Measurements from ENCODE around the gene KCNJ6. TPM values are rescaled to one million over a fixed set of nuclear protein-coding genes. Genes with fewer than 3 reads are reported as not detected.

Gene KCNJ6
- total RNA-seq, 4 donors from 2014 or later = not detected

DNA sequence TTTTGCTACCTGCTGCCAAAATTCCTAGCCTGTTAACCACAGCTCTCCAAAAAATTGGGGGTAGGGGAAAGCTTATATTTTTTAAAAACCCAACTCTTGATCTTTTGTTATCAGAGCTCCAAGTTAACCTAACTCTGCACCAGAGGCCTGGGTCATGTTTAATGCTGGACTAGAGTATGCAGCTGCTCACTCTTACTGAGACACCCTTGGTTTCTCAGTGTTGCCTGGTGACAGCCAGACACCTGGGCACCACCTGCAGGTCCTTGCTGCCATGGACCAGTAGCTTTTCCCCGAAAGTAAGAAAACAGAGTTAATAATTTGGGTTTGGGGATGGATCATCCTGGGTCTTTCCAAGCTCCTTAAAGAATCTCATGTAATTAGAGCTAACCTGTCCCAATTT, 30.1 kb downstream of the KCNJ6 start:
- Histone ChIP-seq H3K36me3 (no peaks in the 10 kb centered on the region), H3K27me3 (no peaks in the 10 kb centered on the region), H3K4me1 (no peaks in the 10 kb centered on the region), H3K4me3 (no peak overlapping the region), H3K9me3 (no peaks in the 10 kb centered on the region), H3K27ac (no peak overlapping the region)
- intact Hi-C loops (cut with DNase I; ENCODE audit: low total_unique reads) = no loop called here
- DNase-seq (no peak), ATAC-seq (no peak)
- no peak for TF ChIP-seq POLR2A (IDR thresholded peaks at IDR 0.05)
- in situ Hi-C loops (cut with MboI; ENCODE audit: low sequenced_read_pairs in 4 of 4) = no loop called here

- no peak for TF ChIP-seq POLR2A (IDR thresholded peaks at IDR 0.05)
- TF ChIP-seq, protein P1, sequence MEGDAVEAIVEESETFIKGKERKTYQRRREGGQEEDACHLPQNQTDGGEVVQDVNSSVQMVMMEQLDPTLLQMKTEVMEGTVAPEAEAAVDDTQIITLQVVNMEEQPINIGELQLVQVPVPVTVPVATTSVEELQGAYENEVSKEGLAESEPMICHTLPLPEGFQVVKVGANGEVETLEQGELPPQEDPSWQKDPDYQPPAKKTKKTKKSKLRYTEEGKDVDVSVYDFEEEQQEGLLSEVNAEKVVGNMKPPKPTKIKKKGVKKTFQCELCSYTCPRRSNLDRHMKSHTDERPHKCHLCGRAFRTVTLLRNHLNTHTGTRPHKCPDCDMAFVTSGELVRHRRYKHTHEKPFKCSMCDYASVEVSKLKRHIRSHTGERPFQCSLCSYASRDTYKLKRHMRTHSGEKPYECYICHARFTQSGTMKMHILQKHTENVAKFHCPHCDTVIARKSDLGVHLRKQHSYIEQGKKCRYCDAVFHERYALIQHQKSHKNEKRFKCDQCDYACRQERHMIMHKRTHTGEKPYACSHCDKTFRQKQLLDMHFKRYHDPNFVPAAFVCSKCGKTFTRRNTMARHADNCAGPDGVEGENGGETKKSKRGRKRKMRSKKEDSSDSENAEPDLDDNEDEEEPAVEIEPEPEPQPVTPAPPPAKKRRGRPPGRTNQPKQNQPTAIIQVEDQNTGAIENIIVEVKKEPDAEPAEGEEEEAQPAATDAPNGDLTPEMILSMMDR (IDR thresholded peaks at IDR 0.05 in 4 of 5, conservative IDR thresholded peaks at IDR 0.05 in 1 of 5) = no peak
- Histone ChIP-seq H3K36me3 (no peaks in the 10 kb centered on the region), H3K4me3 (no peak overlapping the region), H3K27me3 (no peaks in the 10 kb centered on the region), H3K4me1 (no peaks in the 10 kb centered on the region), H3K27ac (no peak overlapping the region), H3K9me3 (no peaks in the 10 kb centered on the region)
- no peak for DNase-seq
- intact Hi-C loops (cut with DNase I; ENCODE audit: low total_unique reads) (no loop called here), in situ Hi-C loops (cut with MboI; ENCODE audit: low sequenced_read_pairs in 4 of 4) (no loop called here)
- ATAC-seq = no peak
Observed at GRCh38 chr21:37878946-37879660, 37.2 kb downstream of the KCNJ6 start.

- H3K4me1 ChIP-seq = no peaks in the 10 kb centered on the region
- H3K27me3 ChIP-seq = peaks cover 0 to 4% (median 0%) of the 10 kb centered on the region in 3 donors
- H3K36me3 ChIP-seq = no peaks in the 10 kb centered on the region
- DNase-seq (no peak), ATAC-seq (no peak)
- intact Hi-C loops (cut with DNase I; ENCODE audit: low total_unique reads) = no loop called here
- H3K9me3 ChIP-seq = no peaks in the 10 kb centered on the region
- no peak overlapping the region for H3K27ac ChIP-seq
- in situ Hi-C loops (cut with MboI; ENCODE audit: low sequenced_read_pairs in 4 of 4) = no loop called here
- TF ChIP-seq POLR2A (IDR thresholded peaks at IDR 0.05) = no peak
- TF ChIP-seq, protein P1 (IDR thresholded peaks at IDR 0.05 in 4 of 5, conservative IDR thresholded peaks at IDR 0.05 in 1 of 5) = no peak
- H3K4me3 ChIP-seq = no peak overlapping the region
Observed at GRCh38 chr21:37877888-37878684, 38.2 kb downstream of the KCNJ6 start.

DNA sequence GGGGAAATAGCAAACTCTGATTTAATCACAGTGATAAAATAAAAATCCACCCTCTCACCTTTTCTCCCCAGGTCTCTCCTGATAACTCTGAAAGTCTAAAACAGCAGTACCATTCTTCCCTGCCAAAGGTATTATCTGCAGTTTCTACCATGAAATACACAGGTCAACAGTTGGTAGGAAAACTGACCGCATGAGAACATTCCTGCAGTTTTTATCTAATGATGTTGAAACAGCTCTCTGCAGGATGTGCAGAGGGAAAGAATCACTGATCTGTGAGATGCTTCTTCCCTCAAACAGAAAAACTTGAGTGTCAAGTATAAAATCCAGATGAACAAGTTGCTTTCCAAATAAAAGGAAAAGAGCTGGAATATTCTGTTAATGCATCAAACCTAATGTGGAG, 39.1 kb downstream of the KCNJ6 start:
- Histone ChIP-seq H3K4me1 (no peaks in the 10 kb centered on the region), H3K36me3 (no peaks in the 10 kb centered on the region), H3K27me3 (peaks cover 0 to 4% (median 0%) of the 10 kb centered on the region in 3 donors), H3K9me3 (no peaks in the 10 kb centered on the region), H3K4me3 (no peak overlapping the region), H3K27ac (no peak overlapping the region)
- DNase-seq (no peak), ATAC-seq (no peak)
- in situ Hi-C loops (cut with MboI; ENCODE audit: low sequenced_read_pairs in 4 of 4) = no loop called here
- intact Hi-C loops (cut with DNase I; ENCODE audit: low total_unique reads) = no loop called here
- TF ChIP-seq, protein P1 (IDR thresholded peaks at IDR 0.05 in 4 of 5, conservative IDR thresholded peaks at IDR 0.05 in 1 of 5) = no peak
- TF ChIP-seq POLR2A (IDR thresholded peaks at IDR 0.05) = no peak

DNA sequence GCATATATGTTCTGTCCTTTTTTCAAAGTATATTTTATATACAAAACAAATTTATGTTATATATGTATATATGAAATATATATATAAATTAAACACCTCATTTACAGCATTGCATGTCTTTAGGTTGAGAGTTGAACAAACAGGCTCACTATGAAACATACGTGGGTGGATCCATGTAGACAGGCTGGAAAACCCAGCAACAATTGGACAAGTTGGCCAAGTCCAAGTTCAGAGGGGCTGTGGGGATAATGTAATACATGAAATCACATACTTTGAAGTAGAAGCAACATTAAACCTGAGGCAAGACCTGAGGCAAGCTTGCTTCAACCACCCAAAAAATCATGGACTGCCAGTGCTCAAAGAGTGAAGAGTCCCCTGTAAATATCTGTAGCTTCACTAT, 39.7 kb downstream of the KCNJ6 start:
- no peak for DNase-seq
- H3K4me3 ChIP-seq = no peak overlapping the region
- no peaks in the 10 kb centered on the region for H3K4me1 ChIP-seq
- in situ Hi-C loops (cut with MboI; ENCODE audit: low sequenced_read_pairs in 4 of 4) = no loop called here
- no peak overlapping the region for H3K27ac ChIP-seq
- TF ChIP-seq, protein P1 (IDR thresholded peaks at IDR 0.05 in 4 of 5, conservative IDR thresholded peaks at IDR 0.05 in 1 of 5) = no peak
- no peak for TF ChIP-seq POLR2A (IDR thresholded peaks at IDR 0.05)
- H3K36me3 ChIP-seq = no peaks in the 10 kb centered on the region
- H3K27me3 ChIP-seq = peaks cover 0 to 4% (median 0%) of the 10 kb centered on the region in 3 donors
- no peaks in the 10 kb centered on the region for H3K9me3 ChIP-seq
- intact Hi-C loops (cut with DNase I; ENCODE audit: low total_unique reads) = no loop called here
- ATAC-seq = no peak
